AG04450 (cell line): ENCODE measurements around the gene C3orf52. TPM values are rescaled to one million over a fixed set of nuclear protein-coding genes. Genes with fewer than 3 reads are reported as not detected.

Source experiments
- CTCF ChIA-PET: fragments of 300-600, 350-600 bp; formaldehyde crosslinking; extraction: SDS; loops from one replicate; lab custom pipeline; 2022; ENCODE audit warnings: antibody characterized with exemption, inconsistent platforms; lab: Charles Lee
- POLR2A ChIA-PET: fragments of 350-600 bp; formaldehyde crosslinking; extraction: SDS; loops from one replicate; lab custom pipeline; 2021; ENCODE audit warnings: antibody characterized with exemption, inconsistent platforms; lab: Yijun Ruan, JAX
- DNase-seq: peaks from one replicate; pipeline ENCODE4 v3.0.0-alpha.2; 2011; ENCODE audit warnings: low read depth, low spot score
- H3K27ac ChIP-seq: one replicate; pipeline ENCODE4 v1.5.1; 2012; ENCODE audit warnings: low read depth, low read length, control low read depth
- H3K27me3 ChIP-seq: one replicate; pipeline ENCODE4 v1.6.0; 2012; ENCODE audit warnings: low read length; ENCODE audit not compliant: control insufficient read depth, insufficient read depth
- H3K4me3 ChIP-seq: 2 replicates; pipeline ENCODE4 v1.5.1; 2011; ENCODE audit warnings: mild to moderate bottlenecking, low read depth, low read length, control low read depth
- H3K9me3 ChIP-seq: 2 replicates; pipeline ENCODE4 v1.5.1; 2012; ENCODE audit warnings: low read length; ENCODE audit not compliant: control insufficient read depth, insufficient read depth
- CTCF ChIP-seq: IDR thresholded peaks from 2 replicates; pipeline ENCODE4 v1.5.1; 2011; ENCODE audit warnings: low read depth, low read length, control low read depth, inconsistent platforms
- polyA plus RNA-seq: library from polyadenylated mRNA; depleted of rRNA; stranded (reverse); fragments of >200 nt; gene quantifications from 2 replicates; pipeline ENCODE4 v1.2.3, GENCODE V29; 2011

The C3orf52 gene
- polyA plus RNA-seq, 1 experiment, result 7.0 TPM

GRCh38 chr3:112136959-112137693 lies 50.9 kb downstream of the C3orf52 start:
- Histone ChIP-seq H3K27ac (no peak overlapping the region), H3K27me3 (no peaks in the 10 kb centered on the region), H3K9me3 (no peaks in the 10 kb centered on the region), H3K4me3 (no peak overlapping the region)
- DNase-seq, result no peak
- ChIA-PET POLR2A (no interaction called here), CTCF (interaction anchor here (0.9 to 3.6 kb wide), 14 partner anchors 8 to 418 kb away, joined by 3 to 14 read pairs (median 4); partner anchors contain the start of gene SLC9C1)
- peak; percentile 71 for TF ChIP-seq CTCF

DNA sequence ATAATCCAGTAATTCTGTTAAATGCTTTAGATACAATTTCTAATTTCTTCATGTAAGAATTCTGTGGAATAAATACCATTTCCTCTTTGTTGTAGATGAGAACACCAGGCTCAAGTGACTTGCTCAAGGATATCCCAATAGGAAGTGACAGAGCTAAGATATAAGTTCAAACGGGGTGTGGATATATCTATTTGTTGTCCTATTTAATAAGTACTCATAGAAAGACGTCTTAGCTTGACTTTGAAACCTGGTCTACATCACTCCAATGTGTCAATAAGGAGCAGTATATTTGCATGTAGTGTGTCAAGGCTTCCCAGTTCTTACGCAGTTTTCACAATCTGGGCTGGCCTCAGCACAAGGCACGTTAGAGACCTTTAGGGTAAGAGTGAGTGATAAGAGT lies 51.6 kb downstream of the C3orf52 start:
- ChIA-PET CTCF (interaction anchor here (1.0 to 3.6 kb wide), 11 partner anchors 8 to 395 kb away, joined by 3 to 14 read pairs (median 5); partner anchors contain the start of gene SLC9C1), POLR2A (no interaction called here)
- no peak for DNase-seq

DNA sequence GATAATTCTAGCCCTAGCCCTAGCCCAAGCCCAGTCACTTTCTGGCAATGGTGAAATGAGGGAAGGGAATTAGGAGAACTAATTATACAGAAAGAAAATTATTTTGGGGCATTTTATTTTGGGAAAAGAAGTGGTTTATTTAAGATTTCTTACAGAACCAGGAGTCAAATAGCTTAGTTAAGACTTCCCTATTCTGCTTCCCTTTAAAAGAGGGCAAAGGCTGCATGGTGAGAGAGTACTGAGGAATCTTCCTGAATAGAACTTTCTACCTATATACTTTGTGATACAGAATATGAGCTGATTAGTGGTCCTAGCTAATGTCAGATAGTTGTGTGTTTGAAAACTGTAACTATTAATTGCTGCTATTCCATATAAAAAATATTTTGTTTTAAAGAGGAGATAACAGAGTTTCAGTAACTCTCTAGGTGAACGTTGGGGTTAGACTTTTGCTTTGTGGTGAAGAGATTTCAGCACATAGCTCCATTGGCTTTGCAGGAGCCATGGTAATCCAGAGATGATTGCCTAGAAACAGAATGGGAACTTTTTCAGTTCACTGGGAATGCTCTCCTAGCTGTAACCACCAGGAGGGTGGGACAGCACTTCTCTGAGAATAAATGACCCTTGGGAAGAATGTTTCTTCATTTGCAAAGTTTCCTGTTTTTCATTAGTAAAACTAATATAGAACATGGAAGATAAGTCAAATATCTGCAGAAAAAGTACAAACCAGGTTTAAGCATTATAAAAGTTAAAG lies 52.2 kb downstream of the C3orf52 start:
- TF ChIP-seq CTCF, result no peak
- H3K27me3 ChIP-seq, result no peaks in the 10 kb centered on the region
- H3K9me3 ChIP-seq, result no peaks in the 10 kb centered on the region
- POLR2A ChIA-PET, result no interaction called here
- no peak for DNase-seq
- H3K4me3 ChIP-seq, result no peak overlapping the region
- CTCF ChIA-PET, result interaction anchor here (0.8 to 3.6 kb wide), 9 partner anchors 8 to 395 kb away, joined by 3 to 14 read pairs (median 5); partner anchors contain the start of gene SLC9C1
- no peak overlapping the region for H3K27ac ChIP-seq

More for the DNA sequence above, 51.6 kb downstream of the C3orf52 start:
- Histone ChIP-seq H3K4me3 (no peak overlapping the region), H3K27ac (no peak overlapping the region), H3K9me3 (no peaks in the 10 kb centered on the region), H3K27me3 (no peaks in the 10 kb centered on the region)
- TF ChIP-seq CTCF, result no peak

GRCh38 chr3:112140584-112140983 lies 54.4 kb downstream of the C3orf52 start:
- Histone ChIP-seq H3K9me3 (no peaks in the 10 kb centered on the region), H3K27me3 (no peaks in the 10 kb centered on the region), H3K4me3 (no peak overlapping the region), H3K27ac (no peak overlapping the region)
- ChIA-PET CTCF (interaction anchor here (1.2 to 1.7 kb wide), 2 partner anchors 18 to 29 kb away, joined by 3 to 5 read pairs; no protein-coding TSS in a partner anchor), POLR2A (no interaction called here)
- no peak for TF ChIP-seq CTCF
- DNase-seq, result no peak
